ENCODE results near the gene ZNF101. TPM values are rescaled to one million over a fixed set of nuclear protein-coding genes. Genes with fewer than 3 reads are reported as not detected.

Gene ZNF101
- total and polyA plus RNA-seq, 9 of the 15 experiments (the other 6 are each of a cell fraction or from before 2014, with no cell fraction given) = 9.6 to 20.3 (median 12.4) TPM

- peak; percentile 60 for TF ChIP-seq MGA (IDR thresholded peaks at IDR 0.05)
- no peak for TF ChIP-seq NCOA2 (IDR thresholded peaks at IDR 0.05; ENCODE audit: partially characterized antibody in 2 of 2)
These were observed 5.2 kb upstream of the ZNF101 start, which contains the start of gene ATP13A1 (continued) for GRCh38 chr19:19663256-19664120.
